SK-N-SH treated with all-trans-retinoic acid at 6 μM for 48 hours (cell line): ENCODE results near the gene RCOR1.

Source experiments
- ARNTL ChIP-seq: fragments of 450-650 bp; formaldehyde crosslinking; IDR thresholded peaks from 2 replicates; pipeline ENCODE4 v1.5.0; 2020; ENCODE audit warnings: low read depth, mild to moderate bottlenecking, moderate library complexity, borderline replicate concordance
- BACH2 ChIP-seq: fragments of 250-450 bp; sonication (Bioruptor Pico); IDR thresholded peaks from 2 replicates; pipeline ENCODE4 v1.9.0; 2021; ENCODE audit warnings: mild to moderate bottlenecking, borderline replicate concordance
- GLIS3 ChIP-seq: fragments of 250-450 bp; sonication (Bioruptor Pico); IDR thresholded peaks from 2 replicates; pipeline ENCODE4 v1.5.0; 2020; ENCODE audit warnings: mild to moderate bottlenecking, moderate library complexity
- PATZ1 ChIP-seq: fragments of 250-450 bp; sonication (Bioruptor Pico); IDR thresholded peaks from 2 replicates; pipeline ENCODE4 v1.8.0; 2020; ENCODE audit warnings: mild to moderate bottlenecking, moderate library complexity, borderline replicate concordance
- RARB ChIP-seq: fragments of 250-450 bp; sonication (Bioruptor Pico); IDR thresholded peaks from 2 replicates; pipeline ENCODE4 v1.8.0; 2021; ENCODE audit warnings: mild to moderate bottlenecking, moderate library complexity
- TCF4 ChIP-seq: fragments of 250-450 bp; sonication (Bioruptor Pico); IDR thresholded peaks from 2 replicates; pipeline ENCODE4 v1.8.0; 2021; ENCODE audit warnings: mild to moderate bottlenecking, moderate library complexity, borderline replicate concordance
- ZFP30 ChIP-seq: fragments of 450-650 bp; formaldehyde crosslinking; IDR thresholded peaks from 2 replicates; pipeline ENCODE4 v1.5.0; 2022; ENCODE audit warnings: mild to moderate bottlenecking, moderate library complexity
- ZNF565 ChIP-seq: fragments of 450-650 bp; formaldehyde crosslinking; conservative IDR thresholded peaks from 2 replicates; pipeline ENCODE4 v1.5.0; 2020; ENCODE audit warnings: low read depth, mild to moderate bottlenecking, moderate library complexity

DNA sequence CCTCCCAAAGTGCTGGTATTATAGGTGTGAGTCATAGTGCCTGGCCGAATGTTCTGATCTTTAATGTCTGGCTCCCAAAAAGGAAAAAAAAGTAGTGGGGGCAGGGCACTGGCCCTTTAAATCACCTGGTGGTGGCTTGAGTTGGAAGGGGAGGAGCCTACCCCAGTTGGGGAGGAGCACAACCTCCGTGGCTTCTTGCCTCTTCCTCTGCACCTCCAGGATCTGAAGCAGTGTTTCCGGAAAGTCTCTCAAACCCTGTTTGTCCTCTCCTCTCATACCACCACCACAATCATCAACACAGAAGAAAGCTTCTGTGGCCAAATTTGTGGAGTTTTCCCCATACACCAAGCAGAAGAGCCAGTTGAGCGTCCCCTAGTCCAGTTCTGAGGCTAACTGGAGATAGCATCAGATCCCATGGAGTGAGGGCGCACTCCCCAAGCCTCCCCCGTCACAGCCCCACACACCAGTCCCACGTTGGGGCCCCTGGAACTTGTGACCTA is 24.3 kb upstream of the RCOR1 start:
- no peak for TF ChIP-seq GLIS3 (CRISPR knock-in tag)
- no peak for TF ChIP-seq ZNF565
- TF ChIP-seq PATZ1 (CRISPR knock-in tag): no peak
- no peak for TF ChIP-seq ZFP30 (CRISPR knock-in tag)
- no peak for TF ChIP-seq BACH2
- no peak for TF ChIP-seq ARNTL
- no peak for TF ChIP-seq TCF4 (CRISPR knock-in tag)
- TF ChIP-seq RARB: no peak
